GM21515 (cell line): ENCODE results near the gene CAST.
A peak's percentile ranks its signal among the peaks of the same experiment; 100 is the strongest.

Experiments
- ATAC-seq: cut with Tn5 transposase; IDR thresholded peaks from one replicate; pipeline ENCODE4 v1.9.1; 2021; ENCODE audit not compliant: unreplicated experiment

The CAST gene

DNA sequence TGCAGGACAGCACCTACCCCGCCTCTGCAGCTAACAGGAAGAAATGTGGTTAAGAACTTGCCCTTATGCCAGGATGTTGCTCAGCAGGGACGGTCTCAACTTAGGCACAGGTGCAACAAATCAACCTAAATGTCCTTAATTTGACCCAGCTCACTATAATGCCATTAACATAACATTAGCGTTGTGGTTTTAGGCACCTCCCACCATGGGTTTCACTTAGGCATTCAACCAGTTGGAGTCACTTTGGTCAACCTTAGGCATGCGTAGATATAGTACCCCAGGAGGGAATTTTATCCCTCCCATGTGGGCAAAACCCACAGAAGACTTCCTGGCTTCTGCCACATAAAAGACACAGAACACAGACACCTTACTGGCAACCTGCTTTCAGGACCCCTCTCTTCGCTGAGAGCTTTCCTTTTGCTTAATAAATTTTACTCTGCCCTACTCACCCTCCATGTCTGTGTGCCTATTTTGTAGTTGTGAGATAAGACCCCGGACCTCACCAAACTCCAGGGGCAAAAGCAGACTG lies 154.3 kb downstream of the CAST start:
- ATAC-seq: peak; percentile 73

- peak; percentile 47 for ATAC-seq
Measured at GRCh38 chr5:96816991-96817390, 154.8 kb downstream of the CAST start.

DNA sequence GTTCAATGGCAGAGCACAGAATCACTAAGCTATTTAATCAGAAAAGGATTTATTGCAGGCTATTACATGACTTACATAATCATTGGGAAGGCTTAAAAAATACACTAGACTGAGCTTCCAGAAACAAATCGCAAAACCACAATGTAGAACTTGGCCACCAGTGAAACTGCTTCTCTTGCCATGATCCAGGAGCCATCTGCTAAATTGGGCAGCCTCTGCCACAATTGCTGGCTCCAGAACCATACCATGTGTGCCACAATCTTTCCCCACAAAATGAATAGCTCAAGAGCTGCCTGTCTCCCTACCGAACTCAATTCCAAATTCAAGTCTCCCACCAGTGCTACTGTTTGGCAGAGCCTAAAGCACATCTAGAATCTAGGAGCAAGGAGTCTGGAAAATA lies 155.3 kb downstream of the CAST start:
- no peak for ATAC-seq

- no peak for ATAC-seq
Measured at GRCh38 chr5:96818125-96818788, 156.1 kb downstream of the CAST start.

- no peak for ATAC-seq
Measured at GRCh38 chr5:96819806-96820205, 157.6 kb downstream of the CAST start.

DNA sequence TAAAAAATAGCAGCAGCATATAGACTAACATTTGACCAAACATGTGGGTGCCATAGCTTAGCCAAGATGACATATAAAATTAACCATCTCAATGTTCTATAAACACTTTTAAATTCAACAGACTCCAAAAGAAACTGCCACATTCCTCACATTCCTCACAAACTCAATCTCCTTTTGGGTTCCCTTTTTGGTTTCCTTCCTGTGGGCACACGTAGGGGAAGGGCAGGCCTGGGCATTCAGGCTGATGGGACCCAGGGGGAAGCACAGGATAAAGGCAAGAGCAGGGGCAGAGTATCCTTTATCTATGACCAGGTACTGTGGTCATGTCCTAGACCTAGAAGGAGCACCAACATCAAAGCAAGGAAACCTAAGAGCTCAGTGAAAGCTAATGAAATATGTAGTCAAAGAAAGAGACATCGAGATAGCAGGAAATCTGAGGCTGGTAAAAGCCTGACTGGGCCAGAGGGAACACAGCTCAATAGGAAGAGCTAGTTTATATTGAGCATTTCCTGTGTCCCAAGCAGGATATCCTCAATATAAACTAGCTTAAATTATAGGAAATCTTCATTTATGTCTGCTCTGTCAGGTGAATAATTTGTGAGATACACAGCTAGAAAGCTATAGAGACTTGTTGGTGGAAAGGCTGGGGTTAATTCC lies 159.2 kb downstream of the CAST start:
- no peak for ATAC-seq

DNA sequence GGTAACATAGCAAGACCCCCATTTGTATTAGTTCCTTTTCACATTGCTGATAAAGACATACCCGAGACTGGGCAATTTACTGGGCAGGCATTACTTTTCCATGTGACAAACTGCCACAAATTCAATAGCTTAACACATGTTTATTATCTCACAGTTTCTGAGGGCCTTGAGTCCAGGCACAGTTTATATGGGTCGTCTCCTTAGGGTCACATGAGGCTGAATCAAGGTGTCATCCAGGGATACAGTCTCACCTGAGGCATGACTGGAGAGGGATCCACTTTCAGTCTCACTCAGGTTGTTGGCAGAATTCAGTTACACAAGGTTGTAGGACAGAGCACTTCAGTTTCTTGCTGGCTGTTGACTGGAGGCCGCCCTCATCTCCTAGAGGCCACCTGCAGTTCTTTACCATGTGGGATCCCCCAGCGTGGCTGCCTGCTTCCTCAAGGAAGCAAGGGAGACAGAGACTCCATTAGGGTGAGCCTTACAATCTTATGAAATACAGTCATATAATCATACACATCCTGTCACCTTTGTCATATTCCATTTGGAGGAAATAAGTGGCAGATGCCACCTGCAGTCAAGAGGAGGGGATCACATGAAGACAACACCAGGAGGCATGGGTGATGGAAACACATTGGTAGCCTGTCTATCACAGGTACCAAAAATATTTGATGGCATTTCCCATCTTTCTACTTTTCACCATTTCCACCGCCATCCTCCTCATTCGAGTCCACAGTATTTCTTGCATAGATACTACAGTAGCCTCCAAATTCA lies 160.7 kb downstream of the CAST start:
- ATAC-seq: no peak

GRCh38 chr5:96823900-96824380 lies 161.8 kb downstream of the CAST start:
- ATAC-seq: peak; percentile 77
